Fibroblast of mammary gland (primary cell): ENCODE results near the gene CD47.

ENCODE experiments used
- DNase-seq: peaks from one replicate; pipeline ENCODE4 v3.0.0-alpha.2; 2010; ENCODE audit warnings: low read depth
- H3K4me3 ChIP-seq: 2 replicates; pipeline ENCODE4 v1.5.1; 2011; ENCODE audit warnings: low read depth, mild to moderate bottlenecking, low read length, moderate library complexity; ENCODE audit not compliant: control insufficient read depth
- CTCF ChIP-seq: conservative IDR thresholded peaks from 2 replicates; pipeline ENCODE4 v1.5.1; 2011; ENCODE audit warnings: low read depth, low read length, inconsistent platforms; ENCODE audit not compliant: control insufficient read depth, insufficient read depth

The CD47 gene

GRCh38 chr3:108055931-108056330 lies 34.9 kb downstream of the CD47 start:
- DNase-seq: no peak
- H3K4me3 ChIP-seq: no peak overlapping the region
- no peak for TF ChIP-seq CTCF

GRCh38 chr3:108054935-108055334 lies 35.9 kb downstream of the CD47 start:
- DNase-seq: no peak
- no peak for TF ChIP-seq CTCF
- no peak overlapping the region for H3K4me3 ChIP-seq

GRCh38 chr3:108053483-108053882 lies 37.3 kb downstream of the CD47 start:
- no peak overlapping the region for H3K4me3 ChIP-seq
- no peak for TF ChIP-seq CTCF
- no peak for DNase-seq

- H3K4me3 ChIP-seq: no peak overlapping the region
- TF ChIP-seq CTCF: no peak
- no peak for DNase-seq
Measured at GRCh38 chr3:108053067-108053466, 37.8 kb downstream of the CD47 start.

GRCh38 chr3:108051005-108051404 lies 39.8 kb downstream of the CD47 start:
- no peak overlapping the region for H3K4me3 ChIP-seq
- TF ChIP-seq CTCF: no peak
- DNase-seq: no peak

- no peak overlapping the region for H3K4me3 ChIP-seq
- DNase-seq: no peak
- no peak for TF ChIP-seq CTCF
Measured at GRCh38 chr3:108047987-108048386, 42.8 kb downstream of the CD47 start.

GRCh38 chr3:108046247-108046646 lies 44.6 kb downstream of the CD47 start:
- no peak for TF ChIP-seq CTCF
- no peak for DNase-seq
- H3K4me3 ChIP-seq: no peak overlapping the region
